ENCODE measurements around the gene SLC23A2.
A peak's percentile ranks its signal among the peaks of the same experiment; 100 is the strongest.

The SLC23A2 gene

GRCh38 chr20:4876301-4876700 is 125.0 kb downstream of the SLC23A2 start:
- in situ Hi-C loops (cut with HindIII; ENCODE audit: low sequenced_read_pairs): no loop called here
- no peak for TF ChIP-seq CTCF (IDR thresholded peaks at IDR 0.05; ENCODE audit: low read depth, low read length)
- no peak for DNase-seq (ENCODE audit: low read depth, low spot score)
- H3K4me3 ChIP-seq (ENCODE audit: low read depth, low read length): no peak overlapping the region

GRCh38 chr20:4875578-4876067 is 125.7 kb downstream of the SLC23A2 start:
- DNase-seq (ENCODE audit: low read depth, low spot score): no peak
- no peak overlapping the region for H3K4me3 ChIP-seq (ENCODE audit: low read depth, low read length)
- in situ Hi-C loops (cut with HindIII; ENCODE audit: low sequenced_read_pairs): no loop called here
- no peak for TF ChIP-seq CTCF (IDR thresholded peaks at IDR 0.05; ENCODE audit: low read depth, low read length)

GRCh38 chr20:4873396-4873795 is 127.9 kb downstream of the SLC23A2 start:
- no peak for DNase-seq (ENCODE audit: low read depth, low spot score)

GRCh38 chr20:4871486-4871885 is 129.8 kb downstream of the SLC23A2 start:
- no peak for TF ChIP-seq CTCF (IDR thresholded peaks at IDR 0.05; ENCODE audit: low read depth, low read length)
- H3K4me3 ChIP-seq (ENCODE audit: low read depth, low read length): no peak overlapping the region
- in situ Hi-C loops (cut with HindIII; ENCODE audit: low sequenced_read_pairs): no loop called here
- DNase-seq (ENCODE audit: low read depth, low spot score): no peak

More at GRCh38 chr20:4873396-4873795, 127.9 kb downstream of the SLC23A2 start:
- in situ Hi-C loops (cut with HindIII; ENCODE audit: low sequenced_read_pairs): no loop called here
- TF ChIP-seq CTCF (IDR thresholded peaks at IDR 0.05; ENCODE audit: low read depth, low read length): no peak
- no peak overlapping the region for H3K4me3 ChIP-seq (ENCODE audit: low read depth, low read length)

GRCh38 chr20:4870906-4871305 is 130.4 kb downstream of the SLC23A2 start:
- no peak for TF ChIP-seq CTCF (IDR thresholded peaks at IDR 0.05; ENCODE audit: low read depth, low read length)
- no peak overlapping the region for H3K4me3 ChIP-seq (ENCODE audit: low read depth, low read length)
- in situ Hi-C loops (cut with HindIII; ENCODE audit: low sequenced_read_pairs): no loop called here
- DNase-seq (ENCODE audit: low read depth, low spot score): no peak

- in situ Hi-C loops (cut with HindIII; ENCODE audit: low sequenced_read_pairs): no loop called here
- peak; percentile 7 for DNase-seq (ENCODE audit: low read depth, low spot score)
Observed at GRCh38 chr20:4869290-4870193, 131.8 kb downstream of the SLC23A2 start.

More at GRCh38 chr20:4869290-4870193, 131.8 kb downstream of the SLC23A2 start:
- TF ChIP-seq CTCF (IDR thresholded peaks at IDR 0.05; ENCODE audit: low read depth, low read length): no peak
- H3K4me3 ChIP-seq (ENCODE audit: low read depth, low read length): no peak overlapping the region

Measured in astrocyte of the spinal cord (primary cell).